HG03439 (cell line): ENCODE measurements around the gene GNG4.
A peak's percentile ranks its signal among the peaks of the same experiment; 100 is the strongest.
"Not testable (repeated sequence)": the region's sequence is repeated elsewhere in the genome, so short reads cannot be mapped to it uniquely, and the experiment has no call there.

Experiments used
- ATAC-seq: cut with Tn5 transposase; IDR thresholded peaks from one replicate; pipeline ENCODE4 v1.9.1; 2021; ENCODE audit warnings: mild to moderate bottlenecking, moderate library complexity; ENCODE audit not compliant: unreplicated experiment

The GNG4 gene

DNA sequence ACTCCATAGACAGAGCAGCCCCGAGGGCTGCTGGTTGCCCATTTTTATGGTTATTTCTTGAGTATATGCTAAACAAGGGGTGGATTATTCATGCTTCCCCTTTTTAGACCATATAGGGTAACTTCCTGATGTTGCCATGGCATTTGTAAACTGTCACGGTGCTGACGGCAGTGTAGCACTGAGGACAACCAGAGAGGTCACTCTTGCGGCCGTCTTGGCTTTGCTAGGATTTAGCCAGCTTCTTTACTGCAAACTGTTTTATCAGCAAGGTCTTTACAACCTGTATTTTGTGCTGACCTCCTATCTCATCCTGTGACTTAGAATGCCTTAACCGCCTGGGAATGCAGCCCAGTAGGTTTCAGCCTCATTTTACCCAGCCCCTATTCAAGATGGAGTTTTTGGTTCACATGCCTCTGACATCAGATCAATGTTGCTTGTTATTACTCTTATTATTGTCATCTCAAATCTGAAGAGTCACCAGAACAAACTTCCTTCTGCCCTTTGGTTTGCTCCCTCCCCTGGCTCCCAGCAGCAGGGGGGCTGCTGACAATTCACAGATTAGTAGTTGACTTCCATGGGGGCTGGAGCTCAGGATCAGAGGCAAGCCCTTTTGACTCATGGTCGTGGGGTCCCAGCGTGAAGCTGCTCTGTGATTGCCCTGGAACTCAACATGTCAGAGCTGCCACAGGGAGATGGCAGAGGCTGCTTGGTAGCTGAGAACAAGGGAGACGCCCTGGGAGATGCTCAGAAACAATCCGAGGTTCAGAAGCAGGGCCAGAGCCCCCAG lies 103.0 kb downstream of the GNG4 start:
- not testable (repeated sequence) for ATAC-seq

DNA sequence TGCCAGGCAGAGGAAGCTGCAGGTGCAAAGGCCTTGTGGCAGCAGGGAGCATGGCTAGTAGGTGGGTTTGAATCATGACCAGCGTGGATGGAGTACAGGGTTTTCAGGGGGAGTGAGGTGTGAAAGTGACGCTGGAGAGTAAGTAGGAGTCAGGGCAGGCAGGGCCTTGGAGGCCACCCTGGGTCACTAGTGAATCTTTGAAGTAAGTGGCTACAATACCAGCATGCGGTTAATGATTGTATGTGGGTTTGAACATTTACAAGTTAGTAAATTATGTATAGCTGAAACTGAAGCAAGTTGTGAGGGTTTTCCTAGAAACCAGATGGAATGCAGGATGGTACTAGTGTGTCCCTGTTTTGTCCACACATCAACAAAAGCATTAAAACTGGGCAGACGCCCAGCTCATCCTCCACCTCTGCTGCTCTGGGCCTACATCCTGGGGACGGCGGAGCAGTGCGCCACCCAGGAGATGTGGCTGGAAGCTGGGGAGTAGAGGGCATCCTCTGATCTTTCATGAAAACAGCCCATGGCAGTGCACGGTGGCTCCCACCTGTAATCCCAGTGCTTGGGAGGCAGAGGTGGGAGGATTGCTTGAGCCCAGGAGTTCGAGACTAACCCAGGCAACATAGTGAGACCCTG lies 104.2 kb downstream of the GNG4 start:
- no peak for ATAC-seq

DNA sequence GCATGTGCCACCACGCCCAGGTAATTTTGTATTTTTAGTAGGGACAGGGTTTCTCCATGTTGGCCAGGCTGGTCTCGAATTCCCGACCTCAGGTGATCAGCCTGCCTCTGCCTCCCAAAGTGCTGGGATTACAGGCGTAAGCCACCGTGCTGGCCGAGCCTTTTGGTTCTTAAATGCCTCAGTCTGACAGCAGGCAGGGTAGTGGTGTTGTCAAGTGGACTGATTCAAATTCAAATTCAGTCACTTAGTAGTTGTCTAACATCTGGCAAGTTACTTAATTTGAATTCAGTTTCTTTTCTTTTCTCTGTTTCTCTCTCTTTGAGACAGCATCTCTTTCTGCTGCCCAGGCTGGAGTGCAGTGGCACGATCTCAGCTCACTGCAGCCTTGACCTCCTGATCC lies 106.7 kb downstream of the GNG4 start:
- not testable (repeated sequence) for ATAC-seq

DNA sequence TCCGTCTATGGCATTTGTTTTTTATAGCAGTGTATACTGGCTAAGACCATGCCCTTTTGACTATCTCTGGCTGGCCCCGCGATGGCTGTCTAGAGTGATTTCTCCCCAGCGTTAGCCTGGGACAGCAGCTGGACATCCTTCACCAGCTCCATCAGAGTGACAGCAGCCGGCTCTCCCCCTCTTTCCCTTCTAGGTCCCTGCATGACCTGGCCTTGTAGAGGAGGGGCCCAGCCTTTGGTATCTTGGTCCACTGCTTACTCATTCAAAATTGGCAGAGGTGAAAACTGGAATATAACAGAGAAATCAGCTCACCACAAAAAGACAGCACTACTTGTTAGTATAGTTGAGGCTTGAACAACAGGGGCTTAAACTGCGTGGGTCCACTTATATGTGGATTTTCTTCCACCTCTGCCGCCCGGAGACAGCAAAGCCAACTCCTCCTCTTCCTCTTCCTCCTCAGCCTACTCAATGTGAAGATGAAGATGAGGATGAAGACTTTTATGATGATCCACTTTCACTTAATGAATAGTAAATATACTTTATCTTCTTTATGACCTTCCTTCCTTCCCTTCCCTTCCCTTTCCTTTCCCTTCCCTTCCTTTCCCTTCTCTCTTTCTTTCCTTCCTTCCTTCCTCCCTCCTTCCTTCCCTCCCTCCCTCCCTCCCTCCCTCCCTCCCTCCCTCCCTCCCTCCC lies 116.0 kb downstream of the GNG4 start:
- ATAC-seq: no peak

GRCh38 chr1:235532360-235532759 lies 117.2 kb downstream of the GNG4 start:
- no peak for ATAC-seq

DNA sequence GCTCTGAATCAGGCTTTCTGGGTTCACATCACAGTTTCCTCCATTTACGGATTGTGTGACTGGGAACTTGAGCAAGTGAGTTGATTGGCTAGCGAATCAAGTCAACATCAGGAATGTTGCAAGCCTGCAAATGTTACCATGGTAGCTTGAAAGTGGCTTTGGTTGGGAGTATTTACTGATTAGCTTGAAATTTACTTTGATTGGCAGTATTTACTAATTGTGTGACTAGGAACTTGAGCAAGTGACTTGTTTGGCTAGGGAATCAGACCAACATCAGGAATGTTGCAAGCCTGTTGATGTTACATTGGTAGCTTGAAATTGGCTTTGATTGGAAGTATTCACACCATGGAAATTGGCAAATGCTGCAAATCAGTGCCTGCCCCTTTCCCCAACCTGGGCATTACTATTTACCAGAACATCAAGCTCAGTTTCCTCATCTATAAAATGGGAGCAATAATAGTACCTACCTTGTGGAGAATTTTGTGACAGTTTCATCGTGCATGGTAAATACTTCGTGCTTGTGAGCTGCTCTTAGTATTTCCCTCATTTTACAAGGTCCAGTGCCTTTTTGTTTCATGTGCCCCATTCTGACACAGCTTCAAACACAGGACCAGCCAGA lies 122.3 kb downstream of the GNG4 start:
- no peak for ATAC-seq

GRCh38 chr1:235525314-235525713 lies 124.3 kb downstream of the GNG4 start:
- ATAC-seq: no peak

DNA sequence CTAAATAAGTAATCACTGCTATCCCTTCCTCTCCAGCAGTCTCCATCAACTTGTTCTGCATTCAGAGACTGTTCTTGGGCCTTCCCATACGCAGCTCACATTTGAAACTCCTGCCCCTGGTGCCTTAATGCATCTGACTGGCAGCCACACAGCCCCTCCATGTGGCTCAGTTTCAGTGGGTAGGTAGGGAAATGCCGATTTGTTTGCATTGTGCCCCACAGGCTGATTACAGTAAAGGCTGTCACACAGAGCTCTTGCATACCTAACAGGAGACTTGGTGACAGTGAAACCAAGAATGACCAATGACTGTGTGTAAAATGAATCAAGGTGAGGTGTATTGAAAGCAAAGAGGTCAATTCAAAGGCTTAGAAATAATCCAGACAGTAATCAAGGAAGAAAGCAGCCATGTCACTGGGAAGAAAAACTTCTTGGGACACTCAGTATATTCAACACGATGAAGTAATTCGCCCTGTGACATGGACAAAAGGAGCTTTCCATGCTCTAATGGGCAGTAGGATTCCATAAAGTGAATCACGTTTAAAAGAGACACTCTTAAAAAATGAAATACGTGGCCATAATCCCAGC lies 132.6 kb downstream of the GNG4 start:
- ATAC-seq: no peak

- ATAC-seq: no peak
Observed at GRCh38 chr1:235515844-235516512, 133.6 kb downstream of the GNG4 start.

- ATAC-seq: no peak
Observed at GRCh38 chr1:235513495-235514366, 135.9 kb downstream of the GNG4 start.

GRCh38 chr1:235511470-235512240 lies 137.9 kb downstream of the GNG4 start:
- no peak for ATAC-seq

DNA sequence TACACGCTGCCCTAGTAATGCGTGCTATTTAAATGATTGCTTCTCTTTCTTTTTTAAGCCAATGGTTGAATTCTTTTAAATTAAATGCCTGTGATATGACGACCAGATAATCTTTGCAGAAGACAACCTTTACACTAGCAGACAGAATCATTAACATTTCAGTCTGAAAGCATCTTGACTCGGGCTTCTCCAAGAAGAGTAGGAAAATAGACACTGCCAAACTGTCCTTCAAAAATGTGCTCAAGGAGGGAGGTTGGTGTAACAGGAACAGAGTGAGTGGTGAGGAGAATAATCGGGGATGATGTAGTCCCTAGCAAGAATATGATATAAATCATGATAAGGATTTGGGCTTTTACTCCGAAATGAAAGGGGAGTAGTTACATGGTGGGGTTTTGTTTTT lies 138.8 kb downstream of the GNG4 start:
- no peak for ATAC-seq

DNA sequence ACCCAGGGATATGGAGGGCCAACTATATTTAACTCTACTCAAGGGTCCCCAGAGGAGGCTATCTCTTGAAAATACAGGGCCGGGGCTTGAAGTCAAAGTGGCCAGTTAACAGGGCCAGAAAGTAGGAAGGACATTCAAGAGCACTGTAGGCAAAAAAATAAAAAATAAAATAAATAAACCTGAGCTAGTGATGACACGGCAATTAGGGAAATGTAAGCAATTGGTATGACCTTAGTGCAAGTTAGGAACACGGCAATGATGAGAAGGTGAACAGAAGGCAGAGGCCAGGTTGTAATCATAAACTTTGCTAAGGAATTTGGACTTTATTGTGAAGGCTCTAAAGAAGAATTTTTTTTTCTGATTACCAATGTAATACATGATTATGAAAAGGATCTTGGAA lies 142.0 kb downstream of the GNG4 start:
- no peak for ATAC-seq

DNA sequence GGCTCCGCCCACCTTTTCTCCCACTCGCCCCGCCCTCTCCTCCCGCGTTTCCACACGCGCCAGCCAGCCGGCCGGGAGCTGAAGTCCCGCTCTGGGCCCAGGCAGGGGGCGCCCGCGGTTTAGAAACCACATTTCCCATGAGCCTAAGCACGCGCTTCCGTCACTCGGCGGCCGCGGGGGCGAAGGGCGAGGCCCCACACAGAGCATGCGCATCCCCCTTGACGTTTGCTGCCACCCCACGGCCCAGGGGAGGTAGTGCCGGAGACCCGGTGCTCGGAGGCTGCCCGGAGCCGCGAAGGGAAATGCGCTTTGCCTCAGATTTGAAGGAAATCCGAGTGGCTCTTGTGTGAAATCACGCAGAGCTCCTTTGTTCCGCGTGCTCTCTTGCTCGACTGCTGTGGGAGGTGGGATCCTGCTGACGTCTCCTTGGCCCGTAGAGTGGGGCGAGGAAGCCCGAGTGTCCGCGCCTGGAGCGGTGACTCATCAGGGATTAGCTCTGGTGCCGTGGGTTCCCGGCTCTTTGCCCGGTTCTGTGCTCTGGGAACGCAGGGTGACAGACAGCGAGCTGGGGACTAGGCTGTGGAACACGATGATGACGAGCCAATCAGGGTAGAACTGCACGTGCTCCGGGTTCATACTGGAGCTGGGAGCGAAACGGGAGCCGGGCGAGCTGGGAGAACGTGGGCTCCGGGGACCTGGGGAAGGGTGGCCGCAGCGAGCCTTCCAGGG lies 144.9 kb downstream of the GNG4 start:
- ATAC-seq: peak; percentile 89

GRCh38 chr1:235504122-235504493 lies 145.5 kb downstream of the GNG4 start, which contains the start of gene B3GALNT2:
Gene B3GALNT2, minus strand, starts transcription at chr1:235504452. Its CDS starts 200 bp downstream, at chr1:235504252.
- ATAC-seq: peak; percentile 49

DNA sequence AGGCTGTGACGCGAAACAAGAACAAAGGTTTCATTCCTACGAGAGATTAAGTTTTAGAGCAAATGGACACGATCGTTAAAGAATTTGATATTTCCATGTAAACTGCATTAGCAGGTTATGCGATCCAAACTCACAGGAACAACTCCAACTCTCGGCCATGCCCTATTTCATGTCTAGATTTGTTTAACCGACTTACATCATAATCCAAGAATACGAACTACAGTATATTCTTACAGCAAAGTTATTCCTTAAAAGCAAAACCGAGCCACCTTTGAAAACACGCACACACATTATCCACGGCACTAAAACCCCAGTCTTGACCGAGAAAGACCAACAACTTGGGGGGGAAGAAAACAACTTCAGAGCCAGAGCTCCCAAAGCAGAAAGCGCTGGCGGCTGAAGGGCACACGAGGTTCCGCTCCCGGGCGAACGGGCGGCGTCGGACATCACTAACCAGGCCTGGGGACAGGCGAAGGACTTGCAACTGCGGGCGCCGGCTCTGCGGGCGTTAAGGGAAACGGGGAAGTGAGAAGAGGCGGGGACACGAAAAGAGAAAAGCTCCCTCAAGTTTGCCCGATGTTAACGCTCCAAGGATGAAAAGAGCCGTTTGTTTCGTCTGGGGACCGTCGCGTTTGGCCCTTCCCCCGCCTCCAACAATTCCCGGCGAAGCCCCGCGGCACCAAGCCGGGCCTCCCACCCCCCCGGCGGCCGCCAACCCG lies 146.0 kb downstream of the GNG4 start:
- peak; percentile 4 for ATAC-seq

GRCh38 chr1:235502601-235503402 lies 146.8 kb downstream of the GNG4 start:
- ATAC-seq: no peak
